ENCODE results near the gene CTTN.

The CTTN gene

DNA sequence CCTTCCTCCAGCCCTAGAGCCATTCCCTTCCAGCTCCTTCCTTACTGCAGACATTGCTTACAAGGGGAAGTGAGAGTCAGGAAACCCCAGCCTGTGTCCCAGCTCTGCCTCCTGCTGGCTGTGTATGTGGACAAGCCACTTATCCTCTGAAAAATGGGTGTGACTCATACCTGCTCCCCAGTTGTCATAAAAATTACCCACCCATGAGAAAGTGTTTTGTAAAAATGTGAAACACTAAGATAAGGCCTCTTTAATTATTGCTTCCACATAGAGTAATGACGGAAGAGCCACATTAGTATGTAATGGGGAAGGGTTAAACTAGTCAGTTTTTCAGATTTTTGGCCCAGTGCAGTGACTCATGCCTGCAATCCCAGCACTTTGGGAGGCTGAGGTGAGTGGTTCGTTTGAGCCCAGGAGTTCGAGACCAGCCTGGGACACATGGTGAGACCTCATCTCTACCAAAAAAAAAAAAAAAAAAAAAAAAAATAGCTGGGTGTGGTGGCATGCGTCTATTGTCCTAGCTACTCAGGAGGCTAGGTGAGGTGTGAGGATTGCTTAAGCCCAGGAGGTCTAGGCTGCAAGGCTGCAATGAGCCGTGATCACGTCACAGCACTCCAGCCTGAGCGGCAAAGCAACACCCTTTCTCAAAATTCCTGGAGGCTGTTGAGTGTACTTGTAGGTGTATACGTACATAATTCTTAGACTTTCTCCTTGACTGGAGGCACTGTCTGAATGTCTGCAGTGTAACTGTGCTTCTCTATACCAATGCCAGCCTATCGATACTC, 84.9 kb downstream of the CTTN start:
- H3K9me3 Mint-ChIP-seq = no peaks in the 10 kb centered on the region
- no peak for DNase-seq (ENCODE audit: low spot score in 2 of 2)
- no peak for ATAC-seq (replicated peaks; ENCODE audit: extremely low read depth, poor library complexity, severe bottlenecking)
- no peaks in the 10 kb centered on the region for H3K36me3 Mint-ChIP-seq (ENCODE audit: insufficient read depth)
- no peaks in the 10 kb centered on the region for H3K27me3 Mint-ChIP-seq
- no peak overlapping the region for H3K27ac Mint-ChIP-seq (ENCODE audit: low read depth)
- H3K4me1 Mint-ChIP-seq = no peaks in the 10 kb centered on the region
- no peak overlapping the region for H3K4me3 Mint-ChIP-seq

DNA sequence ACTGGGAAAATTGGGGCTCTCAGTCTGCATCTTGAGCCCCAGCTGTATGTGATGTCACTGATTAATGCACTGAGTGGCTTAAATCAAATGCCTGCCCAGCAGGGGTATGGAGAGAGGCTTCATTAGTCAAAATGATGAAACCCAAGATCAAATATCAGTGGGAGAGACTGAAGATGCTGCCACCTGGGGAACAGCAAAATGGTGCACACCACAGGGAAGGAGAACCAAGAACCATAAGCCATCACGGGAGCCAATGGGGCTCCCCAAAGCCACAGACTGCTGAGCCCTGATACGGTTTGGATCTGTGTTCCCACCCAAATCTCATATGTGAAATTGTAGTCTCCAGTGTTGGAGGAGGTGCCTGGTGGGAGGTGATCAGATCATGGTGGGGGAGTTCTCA, 85.6 kb downstream of the CTTN start:
- ATAC-seq (replicated peaks; ENCODE audit: extremely low read depth, poor library complexity, severe bottlenecking) = no peak
- no peak for DNase-seq (ENCODE audit: low spot score in 2 of 2)
- Mint-ChIP-seq H3K4me3 (no peak overlapping the region), H3K27me3 (no peaks in the 10 kb centered on the region), H3K27ac (ENCODE audit: low read depth) (no peak overlapping the region), H3K4me1 (no peaks in the 10 kb centered on the region), H3K36me3 (ENCODE audit: insufficient read depth) (no peaks in the 10 kb centered on the region), H3K9me3 (no peaks in the 10 kb centered on the region)

DNA sequence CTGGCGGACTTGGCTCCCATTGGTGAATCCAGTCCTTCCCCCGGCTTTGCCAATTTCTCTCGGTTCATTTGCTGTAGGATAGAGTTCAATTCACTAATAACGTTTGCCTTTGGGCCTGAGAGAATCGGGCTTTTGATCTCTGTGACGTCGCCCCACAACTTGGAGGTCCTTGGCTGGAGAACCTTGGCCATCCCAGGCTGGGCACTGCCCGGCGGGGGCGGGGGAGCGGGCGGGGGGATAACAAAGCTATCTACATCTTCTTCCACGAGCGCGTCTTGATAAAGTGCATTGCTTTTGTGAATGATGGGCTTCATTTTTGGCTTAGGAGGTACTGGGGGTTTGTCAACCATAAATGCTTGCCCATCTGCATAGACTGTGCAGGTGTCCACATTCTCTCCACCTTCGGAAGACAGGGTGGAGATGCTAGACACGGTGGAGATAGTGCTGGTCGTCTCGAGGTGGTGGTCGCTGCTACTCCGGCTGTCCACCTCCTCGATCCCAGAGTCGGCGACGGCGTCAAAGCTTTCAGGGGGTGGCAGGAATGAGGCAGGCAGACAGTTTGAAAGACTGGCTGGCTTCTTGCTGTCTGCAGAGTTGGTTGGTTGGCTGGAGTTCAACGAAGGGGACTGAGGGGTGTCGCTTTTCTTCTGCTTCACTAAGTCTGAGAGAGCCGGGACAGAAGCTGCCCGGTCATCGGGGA, 87.1 kb downstream of the CTTN start:
- Mint-ChIP-seq H3K4me1 (no peaks in the 10 kb centered on the region), H3K27ac (ENCODE audit: low read depth) (no peak overlapping the region), H3K4me3 (no peak overlapping the region), H3K36me3 (ENCODE audit: insufficient read depth) (no peaks in the 10 kb centered on the region), H3K27me3 (no peaks in the 10 kb centered on the region), H3K9me3 (no peaks in the 10 kb centered on the region)
- no peak for DNase-seq (ENCODE audit: low spot score in 2 of 2)
- ATAC-seq (replicated peaks; ENCODE audit: extremely low read depth, poor library complexity, severe bottlenecking) = no peak

DNA sequence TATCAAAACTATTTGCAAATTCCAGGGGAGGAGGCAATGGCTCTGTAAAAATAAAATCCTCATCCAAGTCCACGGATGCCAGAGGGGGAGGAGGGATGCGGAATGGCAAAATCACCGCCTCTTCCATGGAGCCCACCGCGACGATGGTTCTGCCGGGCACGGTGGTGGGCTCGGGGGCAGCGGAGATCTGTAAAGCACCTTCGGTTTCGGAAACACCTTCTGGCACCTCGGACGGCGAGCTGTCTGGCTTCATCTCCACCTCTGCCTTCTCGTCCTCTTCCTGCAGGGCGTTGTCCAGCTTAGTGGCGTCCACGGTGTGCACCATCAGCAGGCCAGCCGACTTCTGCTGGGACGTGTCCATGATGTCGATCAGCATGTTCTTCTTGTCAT, 87.7 kb downstream of the CTTN start:
- no peaks in the 10 kb centered on the region for H3K36me3 Mint-ChIP-seq (ENCODE audit: insufficient read depth)
- no peak overlapping the region for H3K4me3 Mint-ChIP-seq
- no peak for DNase-seq (ENCODE audit: low spot score in 2 of 2)
- no peak overlapping the region for H3K27ac Mint-ChIP-seq (ENCODE audit: low read depth)
- no peaks in the 10 kb centered on the region for H3K4me1 Mint-ChIP-seq
- H3K27me3 Mint-ChIP-seq = no peaks in the 10 kb centered on the region
- no peak for ATAC-seq (replicated peaks; ENCODE audit: extremely low read depth, poor library complexity, severe bottlenecking)
- no peaks in the 10 kb centered on the region for H3K9me3 Mint-ChIP-seq

Measured in central memory CD8-positive, alpha-beta T cell (primary cell).